Fibroblast of lung (primary cell): ENCODE measurements around the gene HHIPL2. TPM values are rescaled to one million over a fixed set of nuclear protein-coding genes. Genes with fewer than 3 reads are reported as not detected.
A peak's percentile ranks its signal among the peaks of the same experiment; 100 is the strongest.

Experiments used
- DNase-seq, 2 donors: peaks; one replicate each; pipeline versions ENCODE4 v3.0.0 to v3.0.0-alpha.2; 2010; ENCODE audit warnings: low read depth in 2 of 2
- H2AFZ ChIP-seq: 2 replicates; pipeline ENCODE4 v1.5.1; 2012; ENCODE audit warnings: low read length, control low read depth, inconsistent platforms
- H3K27ac ChIP-seq: 2 replicates; pipeline ENCODE4 v1.5.1; 2011; ENCODE audit warnings: low read length, control low read depth; ENCODE audit not compliant: insufficient read depth
- H3K27me3 ChIP-seq: 2 replicates; pipeline ENCODE4 v1.5.1; 2011; ENCODE audit warnings: mild to moderate bottlenecking, low read length; ENCODE audit not compliant: control insufficient read depth, insufficient read depth
- H3K36me3 ChIP-seq: 2 replicates; pipeline ENCODE4 v1.5.1; 2011; ENCODE audit warnings: low read length; ENCODE audit not compliant: control insufficient read depth, insufficient read depth
- H3K4me1 ChIP-seq: 2 replicates; pipeline ENCODE4 v1.5.1; 2011; ENCODE audit warnings: low read length; ENCODE audit not compliant: control insufficient read depth, insufficient read depth; ENCODE audit errors: extremely low read depth
- H3K4me2 ChIP-seq: 2 replicates; pipeline ENCODE4 v1.5.1; 2011; ENCODE audit warnings: low read length, control low read depth; ENCODE audit not compliant: insufficient read depth; ENCODE audit errors: extremely low read depth
- H3K4me3 ChIP-seq, 4 experiments: fragments of 200-600 bp in 1 of 4; sonication (generic) in 1 of 4; replicated peaks in 1 of 4; 2 replicates each; pipeline ENCODE4 v1.5.1; 2011 to 2016; ENCODE audit warnings: low read length in 4 of 4, low read depth in 3 of 4, mild to moderate bottlenecking in 3 of 4, control low read depth in 2 of 4, inconsistent platforms in 1 of 4, mixed read lengths in 1 of 4; ENCODE audit not compliant: insufficient read depth in 1 of 4; ENCODE audit errors: control extremely low read depth in 1 of 4
- H3K79me2 ChIP-seq: 2 replicates; pipeline ENCODE4 v1.5.1; 2012; ENCODE audit warnings: mild to moderate bottlenecking, low read length, inconsistent platforms; ENCODE audit not compliant: control insufficient read depth, insufficient read depth
- H3K9ac ChIP-seq: 2 replicates; pipeline ENCODE4 v1.5.1; 2011; ENCODE audit warnings: mild to moderate bottlenecking, low read length, control low read depth; ENCODE audit not compliant: insufficient read depth
- H3K9me3 ChIP-seq: 2 replicates; pipeline ENCODE4 v1.5.1; 2012; ENCODE audit warnings: low read depth, low read length; ENCODE audit not compliant: control insufficient read depth, insufficient read depth
- H4K20me1 ChIP-seq: 2 replicates; pipeline ENCODE4 v1.5.1; 2011; ENCODE audit warnings: low read length; ENCODE audit not compliant: control insufficient read depth, insufficient read depth; ENCODE audit errors: extremely low read depth
- CTCF ChIP-seq, 2 donors: IDR thresholded peaks in 1 of 2; conservative IDR thresholded peaks in 1 of 2; 1 replicate in 1 of 2; 2 replicates in 1 of 2; pipeline ENCODE4 v1.5.1; 2011 to 2012; ENCODE audit warnings: low read length in 2 of 2, control low read depth in 1 of 2, inconsistent platforms in 1 of 2, low read depth in 1 of 2, mild to moderate bottlenecking in 1 of 2
- EZH2 ChIP-seq: IDR thresholded peaks from 2 replicates; pipeline ENCODE4 v1.5.1; 2012; ENCODE audit warnings: low read length, control low read depth, mild to moderate bottlenecking; ENCODE audit errors: missing control alignments
- polyA plus RNA-seq, 2 donors: library from polyadenylated mRNA; depleted of rRNA in 1 of 2; stranded (reverse) in 1 of 2; unstranded in 1 of 2; fragments of >200 nt; gene quantifications; 2 replicates each; pipeline ENCODE4 v1.2.1, GENCODE V29; 2011 to 2012; ENCODE audit warnings: missing spikeins in 1 of 2
- total RNA-seq: library from RNA; depleted of rRNA; stranded (reverse); fragments of >200 nt; gene quantifications from 2 replicates; pipeline ENCODE4 v1.2.1, GENCODE V29; 2014

HHIPL2 gene
- total and polyA plus RNA-seq, 2 donors (not counting 1 experiment from before 2014, with no cell fraction given), result 0.14 to 0.33 TPM

GRCh38 chr1:222525951-222526350 is 22.0 kb downstream of the HHIPL2 start:
- H3K4me1 ChIP-seq, result no peaks in the 10 kb centered on the region

GRCh38 chr1:222523852-222524251 is 24.1 kb downstream of the HHIPL2 start:
- DNase-seq, result peak; percentile 8 to 18

More at GRCh38 chr1:222525951-222526350, 22.0 kb downstream of the HHIPL2 start:
- peaks cover 3% of the 10 kb centered on the region for H3K27me3 ChIP-seq
- TF ChIP-seq CTCF (conservative IDR thresholded peaks at IDR 0.05 in 1 of 2, IDR thresholded peaks at IDR 0.05 in 1 of 2; ENCODE audit: low read depth in 1 of 2, low read length in 2 of 2) (no peak), EZH2 (no peak)
- no peaks in the 10 kb centered on the region for H3K79me2 ChIP-seq
- H3K4me3 ChIP-seq, result no peak overlapping the region
- DNase-seq, result no peak
- H3K9me3 ChIP-seq, result no peaks in the 10 kb centered on the region
- no peak overlapping the region for H3K27ac ChIP-seq
- H4K20me1 ChIP-seq, result no peaks in the 10 kb centered on the region
- H2AFZ ChIP-seq, result no peak overlapping the region
- no peaks in the 10 kb centered on the region for H3K36me3 ChIP-seq
- no peak overlapping the region for H3K4me2 ChIP-seq
- no peak overlapping the region for H3K9ac ChIP-seq

More at GRCh38 chr1:222523852-222524251, 24.1 kb downstream of the HHIPL2 start:
- no peaks in the 10 kb centered on the region for H3K79me2 ChIP-seq
- H3K27me3 ChIP-seq, result peaks cover 1% of the 10 kb centered on the region
- H2AFZ ChIP-seq, result no peak overlapping the region
- H3K4me1 ChIP-seq, result no peaks in the 10 kb centered on the region
- no peaks in the 10 kb centered on the region for H3K9me3 ChIP-seq
- H3K27ac ChIP-seq, result no peak overlapping the region
- no peak for TF ChIP-seq CTCF (conservative IDR thresholded peaks at IDR 0.05 in 1 of 2, IDR thresholded peaks at IDR 0.05 in 1 of 2; ENCODE audit: low read depth in 1 of 2, low read length in 2 of 2)
- no peak for TF ChIP-seq EZH2
- no peaks in the 10 kb centered on the region for H4K20me1 ChIP-seq
- H3K9ac ChIP-seq, result no peak overlapping the region
- no peak overlapping the region for H3K4me3 ChIP-seq
- no peaks in the 10 kb centered on the region for H3K36me3 ChIP-seq
- no peak overlapping the region for H3K4me2 ChIP-seq
